SK-N-SH (cell line): ENCODE measurements around the gene TBC1D9B. TPM values are rescaled to one million over a fixed set of nuclear protein-coding genes. Genes with fewer than 3 reads are reported as not detected.

Experiments
- CTCF ChIA-PET: fragments of 300-600, 350-600 bp; formaldehyde crosslinking; extraction: SDS; loops from one replicate; lab custom pipeline; 2021; lab: Yijun Ruan, JAX
- POLR2A ChIA-PET: fragments of 350-600 bp; sonication (Branson Sonifier 250); formaldehyde crosslinking; extraction: SDS; loops from one replicate; lab custom pipeline; 2020; ENCODE audit warnings: antibody characterized with exemption, inconsistent platforms; lab: Yijun Ruan, JAX
- DNase-seq: peaks from one replicate; pipeline ENCODE4 v3.0.0; 2012
- H2AFZ ChIP-seq: fragments of 200-600 bp; sonication (generic); 2 replicates; pipeline ENCODE4 v1.8.1; 2016; ENCODE audit warnings: antibody characterized with exemption, mild to moderate bottlenecking, low read depth
- H3F3A ChIP-seq: fragments of 200-600 bp; sonication (generic); replicated peaks from 2 replicates; pipeline ENCODE3; 2016; ENCODE audit warnings: antibody characterized with exemption, mild to moderate bottlenecking; ENCODE audit not compliant: insufficient read depth
- H3K27ac ChIP-seq, 2 experiments: fragments of 200-500 bp in 1 of 2; fragments of 200-600 bp in 1 of 2; sonication (Bioruptor generic) in 1 of 2; sonication (generic), shearing (Covaris generic) in 1 of 2; 2 replicates each; pipeline versions ENCODE4 v1.5.1 to v1.6.1; 2014 to 2016; ENCODE audit warnings: low read depth in 2 of 2, inconsistent platforms in 1 of 2, low read length in 1 of 2, mild to moderate bottlenecking in 1 of 2, mixed read lengths in 1 of 2
- H3K27me3 ChIP-seq: fragments of 200-600 bp; sonication (generic), shearing (Covaris generic); 2 replicates; pipeline ENCODE4 v1.6.1; 2016; ENCODE audit warnings: mixed run types; ENCODE audit not compliant: insufficient read depth
- H3K36me3 ChIP-seq, 2 experiments: fragments of 200-500 bp in 1 of 2; fragments of 200-600 bp in 1 of 2; sonication (Bioruptor generic) in 1 of 2; sonication (generic) in 1 of 2; replicated peaks in 1 of 2; 2 replicates each; pipeline versions ENCODE3 to v1.5.1; 2014 to 2016; ENCODE audit warnings: low read length in 1 of 2, mild to moderate bottlenecking in 1 of 2; ENCODE audit not compliant: insufficient read depth in 2 of 2, control insufficient read depth in 1 of 2
- H3K4me1 ChIP-seq, 2 experiments: fragments of 200-500 bp in 1 of 2; fragments of 200-600 bp in 1 of 2; sonication (Bioruptor generic) in 1 of 2; sonication (generic), shearing (Covaris generic) in 1 of 2; 2 replicates each; pipeline versions ENCODE4 v1.5.1 to v1.6.1; 2014 to 2016; ENCODE audit warnings: low read depth in 1 of 2, low read length in 1 of 2, mixed run types in 1 of 2; ENCODE audit not compliant: insufficient read depth in 2 of 2, control insufficient read depth in 1 of 2
- H3K4me2 ChIP-seq: fragments of 200-600 bp; sonication (generic), shearing (Covaris generic); 2 replicates; pipeline ENCODE4 v1.6.1; 2017; ENCODE audit warnings: mixed run types
- H3K4me3 ChIP-seq, 2 experiments: fragments of 200-500 bp in 1 of 2; fragments of 200-600 bp in 1 of 2; sonication (Bioruptor generic) in 1 of 2; sonication (generic), shearing (Covaris generic) in 1 of 2; 2 replicates each; pipeline versions ENCODE4 v1.5.1 to v1.8.1; 2014 to 2016; ENCODE audit warnings: low read depth in 2 of 2, inconsistent platforms in 1 of 2, low read length in 1 of 2, mild to moderate bottlenecking in 1 of 2, mixed read lengths in 1 of 2, moderate library complexity in 1 of 2
- H3K79me2 ChIP-seq: fragments of 200-600 bp; sonication (generic); 2 replicates; pipeline ENCODE4 v1.8.1; 2017; ENCODE audit warnings: mild to moderate bottlenecking; ENCODE audit not compliant: insufficient read depth
- H3K9ac ChIP-seq: fragments of 200-600 bp; sonication (generic); 2 replicates; pipeline ENCODE4 v1.6.1; 2017; ENCODE audit warnings: mixed run types
- H3K9me2 ChIP-seq: fragments of 200-600 bp; sonication (generic); 2 replicates; pipeline ENCODE4 v1.6.1; 2017; ENCODE audit warnings: mixed run types
- H3K9me3 ChIP-seq: fragments of 200-600 bp; sonication (generic); 2 replicates; pipeline ENCODE4 v1.6.1; 2017; ENCODE audit warnings: mixed run types, mild to moderate bottlenecking, moderate library complexity
- H4K20me1 ChIP-seq: fragments of 200-600 bp; sonication (generic); 2 replicates; pipeline ENCODE4 v1.6.1; 2017; ENCODE audit warnings: mild to moderate bottlenecking, mixed run types; ENCODE audit not compliant: insufficient read depth
- ELF1 ChIP-seq: IDR thresholded peaks from 2 replicates; pipeline ENCODE4 v1.4.0; 2012
- EP300 ChIP-seq, 2 experiments: IDR thresholded peaks; 2 replicates each; pipeline versions ENCODE4 v1.4.0 to v1.6.1; 2012; ENCODE audit warnings: borderline replicate concordance in 1 of 2, low read depth in 1 of 2, low read length in 1 of 2
- FOSL2 ChIP-seq: IDR thresholded peaks from 2 replicates; pipeline ENCODE4 v1.4.0; 2012; ENCODE audit warnings: low read depth, mild to moderate bottlenecking, moderate library complexity, borderline replicate concordance
- FOXJ3 ChIP-seq: sonication (generic); formaldehyde crosslinking; IDR thresholded peaks from 2 replicates; pipeline ENCODE4 v1.5.1; 2020; ENCODE audit warnings: mild to moderate bottlenecking, missing genetic modification reagents
- GABPA ChIP-seq: IDR thresholded peaks from 2 replicates; pipeline ENCODE4 v1.4.0; 2012; ENCODE audit warnings: low read depth, mild to moderate bottlenecking
- GATA2 ChIP-seq: sonication (generic); formaldehyde crosslinking; IDR thresholded peaks from 2 replicates; pipeline ENCODE4 v1.5.0; 2020; ENCODE audit warnings: mild to moderate bottlenecking, missing genetic modification reagents
- MEF2A ChIP-seq: IDR thresholded peaks from 2 replicates; pipeline ENCODE4 v1.4.0; 2012; ENCODE audit warnings: low read depth, borderline replicate concordance
- MXI1 ChIP-seq: IDR thresholded peaks from 2 replicates; pipeline ENCODE4 v1.6.1; 2012; ENCODE audit warnings: mild to moderate bottlenecking, low read depth, low read length, improper control_type of control experiment
- NFIC ChIP-seq: IDR thresholded peaks from 2 replicates; pipeline ENCODE4 v1.4.0; 2012; ENCODE audit warnings: borderline replicate concordance
- POLR2AphosphoS5 ChIP-seq: IDR thresholded peaks from 2 replicates; pipeline ENCODE4 v1.6.1; 2012; ENCODE audit warnings: low read depth, low read length
- RCOR1 ChIP-seq: fragments of 150-350 bp; IDR thresholded peaks from 2 replicates; pipeline ENCODE4 v1.6.1; 2017; ENCODE audit warnings: antibody characterized with exemption, low read length
- REST ChIP-seq: IDR thresholded peaks from 2 replicates; pipeline ENCODE4 v1.6.1; 2012; ENCODE audit warnings: mild to moderate bottlenecking, low read depth, low read length, moderate library complexity
- SIN3A ChIP-seq: IDR thresholded peaks from 2 replicates; pipeline ENCODE4 v1.6.1; 2012; ENCODE audit warnings: low read depth, mild to moderate bottlenecking, low read length, moderate library complexity, borderline replicate concordance
- SMC3 ChIP-seq: IDR thresholded peaks from 2 replicates; pipeline ENCODE4 v1.6.1; 2012; ENCODE audit warnings: low read depth, low read length, improper control_type of control experiment
- TCF12 ChIP-seq: IDR thresholded peaks from 2 replicates; pipeline ENCODE4 v1.4.0; 2012
- TEAD4 ChIP-seq: IDR thresholded peaks from 2 replicates; pipeline ENCODE4 v1.4.0; 2012; ENCODE audit warnings: mild to moderate bottlenecking, borderline replicate concordance; ENCODE audit not compliant: insufficient read depth
- YY1 ChIP-seq: IDR thresholded peaks from 2 replicates; pipeline ENCODE4 v1.4.0; 2012; ENCODE audit warnings: low read depth, mild to moderate bottlenecking
- WGBS: methylation state at CpG from one replicate; pipeline ENCODE4 v1.1.6; 2017; ENCODE audit warnings: low lambda C conversion rate; 5-methylcytosine and 5-hydroxymethylcytosine counted together
- polyA plus RNA-seq, 3 experiments: library from polyadenylated mRNA; depleted of rRNA; stranded (reverse); fragments of >200 nt; gene quantifications; 2 replicates each; pipeline ENCODE4 v1.2.3, GENCODE V29; 2012
- TF ChIP-seq, protein P1 (sequence below): IDR thresholded peaks from 2 replicates; pipeline ENCODE4 v1.4.0; 2012; ENCODE audit warnings: low read depth, borderline replicate concordance
- TF ChIP-seq, protein P2 (sequence below): IDR thresholded peaks from 2 replicates; pipeline ENCODE4; 2012
- TF ChIP-seq, protein P3 (sequence below): IDR thresholded peaks from 2 replicates; pipeline ENCODE4 v1.4.0; 2012; ENCODE audit warnings: low read depth, borderline replicate concordance

TBC1D9B gene
- polyA plus RNA-seq, 1 of the 3 experiments (the other 2 are of a cell fraction): 75.6 TPM

- no peaks in the 10 kb centered on the region for H3K79me2 ChIP-seq
- TF ChIP-seq RCOR1 (no peak), REST (no peak), YY1 (no peak), TCF12 (no peak), GABPA (no peak), FOXJ3 (CRISPR knock-in tag) (no peak), SMC3 (no peak), FOSL2 (no peak), EP300 (IDR thresholded peaks at IDR 0.05; ENCODE audit: borderline replicate concordance in 1 of 2, low read depth in 1 of 2, low read length in 1 of 2) (no peak), NFIC (no peak), GATA2 (CRISPR knock-in tag) (no peak), SIN3A (no peak)
- TF ChIP-seq, protein P1, sequence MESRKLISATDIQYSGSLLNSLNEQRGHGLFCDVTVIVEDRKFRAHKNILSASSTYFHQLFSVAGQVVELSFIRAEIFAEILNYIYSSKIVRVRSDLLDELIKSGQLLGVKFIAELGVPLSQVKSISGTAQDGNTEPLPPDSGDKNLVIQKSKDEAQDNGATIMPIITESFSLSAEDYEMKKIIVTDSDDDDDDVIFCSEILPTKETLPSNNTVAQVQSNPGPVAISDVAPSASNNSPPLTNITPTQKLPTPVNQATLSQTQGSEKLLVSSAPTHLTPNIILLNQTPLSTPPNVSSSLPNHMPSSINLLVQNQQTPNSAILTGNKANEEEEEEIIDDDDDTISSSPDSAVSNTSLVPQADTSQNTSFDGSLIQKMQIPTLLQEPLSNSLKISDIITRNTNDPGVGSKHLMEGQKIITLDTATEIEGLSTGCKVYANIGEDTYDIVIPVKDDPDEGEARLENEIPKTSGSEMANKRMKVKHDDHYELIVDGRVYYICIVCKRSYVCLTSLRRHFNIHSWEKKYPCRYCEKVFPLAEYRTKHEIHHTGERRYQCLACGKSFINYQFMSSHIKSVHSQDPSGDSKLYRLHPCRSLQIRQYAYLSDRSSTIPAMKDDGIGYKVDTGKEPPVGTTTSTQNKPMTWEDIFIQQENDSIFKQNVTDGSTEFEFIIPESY: no peak
- no peak overlapping the region for H3K4me2 ChIP-seq
- H3K4me1 ChIP-seq: no peaks in the 10 kb centered on the region
- no peak for DNase-seq
- H3K27me3 ChIP-seq: no peaks in the 10 kb centered on the region
- ChIA-PET CTCF (no interaction called here), POLR2A (no interaction called here)
- H4K20me1 ChIP-seq: no peaks in the 10 kb centered on the region
- no peak overlapping the region for H3K9ac ChIP-seq
- peaks cover 49% of the 10 kb centered on the region in 2 experiments for H3K36me3 ChIP-seq
- H2AFZ ChIP-seq: no peak overlapping the region
- no peak overlapping the region for H3K4me3 ChIP-seq
- no peak overlapping the region for H3K27ac ChIP-seq
- no peaks in the 10 kb centered on the region for H3K9me2 ChIP-seq
- 93% methylated on average over 9 of the region's 12 CpGs for WGBS
- H3K9me3 ChIP-seq: peaks cover 15% of the 10 kb centered on the region
- H3F3A ChIP-seq: no peaks in the 10 kb centered on the region
These were observed 27.5 kb downstream of the TBC1D9B start for GRCh38 chr5:179880066-179880650.

- Histone ChIP-seq H3K27me3 (no peaks in the 10 kb centered on the region), H3F3A (no peaks in the 10 kb centered on the region), H3K79me2 (no peaks in the 10 kb centered on the region), H3K9me2 (no peaks in the 10 kb centered on the region), H2AFZ (no peak overlapping the region), H3K4me2 (no peak overlapping the region), H3K9me3 (peaks cover 15% of the 10 kb centered on the region), H3K27ac (no peak overlapping the region), H3K4me3 (no peak overlapping the region), H3K4me1 (no peaks in the 10 kb centered on the region), H4K20me1 (no peaks in the 10 kb centered on the region), H3K9ac (no peak overlapping the region), H3K36me3 (peaks cover 44 to 49% of the 10 kb centered on the region in 2 experiments)
- CTCF ChIA-PET: no interaction called here
- WGBS: 100% methylated on average over 12 of the region's 13 CpGs
- DNase-seq: peak; percentile 22
- POLR2A ChIA-PET: no interaction called here
- TF ChIP-seq RCOR1: no peak
- TF ChIP-seq, protein P2, sequence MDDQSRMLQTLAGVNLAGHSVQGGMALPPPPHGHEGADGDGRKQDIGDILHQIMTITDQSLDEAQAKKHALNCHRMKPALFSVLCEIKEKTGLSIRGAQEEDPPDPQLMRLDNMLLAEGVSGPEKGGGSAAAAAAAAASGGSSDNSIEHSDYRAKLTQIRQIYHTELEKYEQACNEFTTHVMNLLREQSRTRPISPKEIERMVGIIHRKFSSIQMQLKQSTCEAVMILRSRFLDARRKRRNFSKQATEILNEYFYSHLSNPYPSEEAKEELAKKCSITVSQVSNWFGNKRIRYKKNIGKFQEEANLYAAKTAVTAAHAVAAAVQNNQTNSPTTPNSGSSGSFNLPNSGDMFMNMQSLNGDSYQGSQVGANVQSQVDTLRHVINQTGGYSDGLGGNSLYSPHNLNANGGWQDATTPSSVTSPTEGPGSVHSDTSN: no peak
- TF ChIP-seq TEAD4: no peak
- no peak for TF ChIP-seq POLR2AphosphoS5
- TF ChIP-seq ELF1: no peak
- no peak for TF ChIP-seq MXI1
- no peak for TF ChIP-seq MEF2A
- TF ChIP-seq, protein P1: no peak
- TF ChIP-seq FOXJ3 (CRISPR knock-in tag): no peak
- TF ChIP-seq, protein P3, sequence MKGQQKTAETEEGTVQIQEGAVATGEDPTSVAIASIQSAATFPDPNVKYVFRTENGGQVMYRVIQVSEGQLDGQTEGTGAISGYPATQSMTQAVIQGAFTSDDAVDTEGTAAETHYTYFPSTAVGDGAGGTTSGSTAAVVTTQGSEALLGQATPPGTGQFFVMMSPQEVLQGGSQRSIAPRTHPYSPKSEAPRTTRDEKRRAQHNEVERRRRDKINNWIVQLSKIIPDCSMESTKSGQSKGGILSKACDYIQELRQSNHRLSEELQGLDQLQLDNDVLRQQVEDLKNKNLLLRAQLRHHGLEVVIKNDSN: no peak
These were observed 28.0 kb downstream of the TBC1D9B start for GRCh38 chr5:179879690-179880010.
